ENCODE results near the gene MYOD1. TPM values are rescaled to one million over a fixed set of nuclear protein-coding genes. Genes with fewer than 3 reads are reported as not detected.

The MYOD1 gene
- total RNA-seq, 1 donor from 2014 or later: not detected

DNA sequence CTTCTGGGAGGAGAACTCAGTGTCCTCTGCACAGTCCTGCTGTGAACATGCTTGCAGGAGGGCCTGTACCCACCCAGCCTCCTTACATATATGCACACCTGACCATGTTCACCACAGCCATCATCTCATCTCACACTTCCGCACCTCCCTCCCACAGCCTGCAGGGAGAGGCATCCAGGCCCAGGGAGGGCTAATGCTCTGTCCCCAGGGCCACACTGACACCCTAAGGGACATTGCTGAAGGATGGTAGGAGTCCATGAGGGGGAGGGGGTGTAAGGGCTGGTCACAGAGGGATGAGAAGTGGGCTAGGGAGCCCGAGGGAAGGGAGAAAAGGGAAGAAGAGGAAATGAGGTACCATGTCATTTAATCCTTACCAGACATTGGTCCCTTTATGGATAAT lies 10.8 kb downstream of the MYOD1 start:
- ATAC-seq: no peak
- intact Hi-C loops (cut with micrococcal nuclease): loop anchor here (2.0 kb wide), 1 partner anchor 249 kb away; no protein-coding TSS in a partner anchor
- no peak for DNase-seq

DNA sequence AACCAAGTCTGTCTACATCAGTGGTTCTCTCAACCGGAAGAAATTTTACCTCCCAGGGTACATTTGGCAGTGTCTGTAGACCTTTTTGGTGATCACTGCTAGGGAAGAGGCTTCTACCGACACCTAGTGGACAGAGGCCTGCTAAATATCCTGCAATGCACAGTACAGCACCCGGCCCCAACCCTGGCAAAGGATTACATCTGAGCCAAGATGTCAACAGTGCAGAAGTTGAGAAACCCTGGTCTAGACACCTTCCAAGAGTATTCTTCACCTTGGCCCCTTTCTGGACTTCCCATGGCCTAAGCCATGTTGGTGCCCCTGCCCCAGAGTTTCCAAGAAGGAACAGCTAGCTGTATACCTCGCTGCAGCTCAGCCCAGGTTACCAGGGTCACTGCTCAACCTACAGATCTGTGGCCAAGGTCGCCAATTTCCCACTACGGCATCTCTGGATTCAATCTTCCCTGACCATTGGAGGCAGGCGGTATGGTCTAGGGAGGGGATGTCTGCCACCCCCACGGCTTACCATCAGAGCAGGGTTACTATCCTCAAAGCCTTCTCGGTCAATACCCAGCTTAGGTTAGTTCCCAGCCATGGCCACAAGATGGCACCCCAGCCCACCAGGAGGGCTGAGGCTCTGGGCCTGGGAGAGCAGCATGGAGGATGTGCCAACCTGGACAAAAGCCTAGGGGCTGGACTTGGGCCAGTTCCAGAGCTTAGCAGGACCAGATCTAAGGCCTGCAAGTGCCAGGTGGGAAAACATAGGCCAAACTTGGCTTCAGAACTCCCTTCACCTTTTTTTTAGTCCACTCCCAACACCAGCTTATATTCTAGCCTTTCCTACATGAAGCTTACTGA lies 11.5 kb downstream of the MYOD1 start:
- intact Hi-C loops (cut with micrococcal nuclease): loop anchor here (2.0 kb wide), 1 partner anchor 248 kb away; no protein-coding TSS in a partner anchor

DNA sequence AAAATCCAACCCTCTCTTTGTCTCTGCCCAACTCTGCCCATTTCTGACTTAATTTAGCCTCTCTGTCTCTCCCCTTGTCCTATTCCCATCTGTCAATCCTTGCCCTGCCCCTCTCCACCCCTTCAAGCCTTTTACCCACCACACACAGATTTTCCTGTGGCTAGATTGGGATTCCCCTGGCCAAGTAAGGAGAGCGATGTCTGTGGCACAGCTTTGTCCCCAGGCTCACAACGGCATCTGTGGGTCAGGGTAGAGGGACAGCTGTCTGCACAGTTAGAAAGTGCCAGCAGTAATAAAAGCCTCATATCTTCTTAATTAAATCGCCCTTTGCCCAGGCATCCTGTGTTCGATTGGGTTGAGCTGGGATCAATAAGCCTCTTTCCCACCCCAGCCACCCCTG lies 13.9 kb downstream of the MYOD1 start:
- ATAC-seq (no peak), DNase-seq (no peak)
- intact Hi-C loops (cut with micrococcal nuclease): no loop called here

More for the DNA sequence above, 11.5 kb downstream of the MYOD1 start:
- ATAC-seq (peak; percentile 87), DNase-seq (peak; percentile 89)

DNA sequence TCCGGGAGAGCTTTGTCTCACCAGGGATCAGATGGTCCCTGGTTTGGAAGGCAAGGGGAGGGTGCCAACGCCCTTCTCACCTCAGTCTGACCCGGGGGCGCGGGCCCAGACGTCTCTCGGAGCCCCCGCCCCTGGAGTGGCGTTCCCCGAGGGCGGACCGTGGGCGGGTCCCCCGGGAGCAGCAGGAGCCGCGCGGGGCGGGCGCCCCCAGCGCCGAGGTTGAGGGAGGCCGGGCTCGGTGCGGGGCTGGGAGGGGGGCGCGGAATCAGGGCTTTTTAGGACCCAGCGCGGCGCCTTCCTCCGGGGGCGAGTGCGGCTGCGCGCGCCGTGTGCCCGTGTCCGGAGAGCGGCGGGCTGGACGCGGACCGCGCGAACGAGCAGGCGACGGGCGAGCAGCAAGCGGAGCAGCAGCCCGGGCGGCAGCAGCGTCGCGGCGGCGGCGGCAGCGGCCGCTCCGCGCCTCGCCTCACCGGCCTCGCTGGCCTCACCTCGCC lies 15.1 kb downstream of the MYOD1 start, which contains the start of gene KCNC1:
TSS of gene KCNC1 (plus strand) at position 364 of the 494 bp plus-strand sequence. CDS start 1,222 bp downstream, outside the sequence.
- intact Hi-C loops (cut with micrococcal nuclease): no loop called here
- ATAC-seq (peak; percentile 54), DNase-seq (peak; percentile 52)

- intact Hi-C loops (cut with micrococcal nuclease): no loop called here
- ATAC-seq (peak; percentile 87), DNase-seq (peak; percentile 84)
Measured at GRCh38 chr11:17734986-17735817, 15.8 kb downstream of the MYOD1 start.

DNA sequence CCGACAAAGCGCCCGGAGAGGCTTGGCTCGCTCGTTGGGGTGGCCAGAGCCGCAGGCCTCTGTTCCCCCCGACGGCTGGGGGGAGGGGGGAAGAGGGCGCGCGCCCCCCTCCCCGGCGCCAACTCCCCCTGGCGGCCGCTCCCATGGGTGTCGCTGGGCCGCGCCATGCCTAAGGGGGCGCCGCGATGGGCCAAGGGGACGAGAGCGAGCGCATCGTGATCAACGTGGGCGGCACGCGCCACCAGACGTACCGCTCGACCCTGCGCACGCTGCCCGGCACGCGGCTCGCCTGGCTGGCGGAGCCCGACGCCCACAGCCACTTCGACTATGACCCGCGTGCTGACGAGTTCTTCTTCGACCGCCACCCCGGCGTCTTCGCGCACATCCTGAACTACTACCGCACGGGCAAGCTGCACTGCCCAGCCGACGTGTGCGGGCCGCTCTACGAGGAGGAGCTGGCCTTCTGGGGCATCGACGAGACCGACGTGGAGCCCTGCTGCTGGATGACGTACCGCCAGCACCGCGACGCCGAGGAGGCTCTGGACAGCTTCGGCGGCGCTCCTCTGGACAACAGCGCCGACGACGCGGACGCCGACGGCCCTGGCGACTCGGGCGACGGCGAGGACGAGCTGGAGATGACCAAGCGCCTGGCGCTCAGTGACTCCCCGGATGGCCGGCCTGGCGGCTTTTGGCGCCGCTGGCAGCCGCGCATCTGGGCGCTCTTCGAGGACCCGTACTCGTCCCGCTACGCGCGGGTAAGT lies 16.6 kb downstream of the MYOD1 start:
- intact Hi-C loops (cut with micrococcal nuclease): no loop called here
- ATAC-seq (no peak), DNase-seq (no peak)

DNA sequence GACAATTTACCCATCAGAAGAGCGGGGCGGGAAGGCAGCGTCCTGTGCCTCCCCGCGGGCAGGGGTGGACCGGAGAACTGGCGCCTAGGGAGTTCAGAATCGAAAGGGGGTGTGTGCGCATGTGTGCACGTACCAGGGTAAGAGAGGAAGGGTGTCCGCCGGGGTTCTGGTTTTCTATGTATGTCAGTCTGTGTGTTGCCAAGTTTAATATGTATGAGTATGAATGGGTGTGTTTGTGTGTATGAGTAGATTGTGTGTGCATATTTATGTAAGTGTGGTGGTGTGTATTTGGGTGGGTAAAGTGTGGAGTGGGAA lies 17.2 kb downstream of the MYOD1 start:
- no peak for DNase-seq
- intact Hi-C loops (cut with micrococcal nuclease): no loop called here
- no peak for ATAC-seq

- intact Hi-C loops (cut with micrococcal nuclease): no loop called here
- ATAC-seq: no peak
- no peak for DNase-seq
Measured at GRCh38 chr11:17736930-17737817, 17.8 kb downstream of the MYOD1 start.

GRCh38 chr11:17738151-17738973 lies 19.0 kb downstream of the MYOD1 start:
- no peak for ATAC-seq
- DNase-seq: no peak
- intact Hi-C loops (cut with micrococcal nuclease): no loop called here

- ATAC-seq (no peak), DNase-seq (no peak)
- intact Hi-C loops (cut with micrococcal nuclease): no loop called here
Measured at GRCh38 chr11:17739945-17740338, 20.6 kb downstream of the MYOD1 start.

DNA sequence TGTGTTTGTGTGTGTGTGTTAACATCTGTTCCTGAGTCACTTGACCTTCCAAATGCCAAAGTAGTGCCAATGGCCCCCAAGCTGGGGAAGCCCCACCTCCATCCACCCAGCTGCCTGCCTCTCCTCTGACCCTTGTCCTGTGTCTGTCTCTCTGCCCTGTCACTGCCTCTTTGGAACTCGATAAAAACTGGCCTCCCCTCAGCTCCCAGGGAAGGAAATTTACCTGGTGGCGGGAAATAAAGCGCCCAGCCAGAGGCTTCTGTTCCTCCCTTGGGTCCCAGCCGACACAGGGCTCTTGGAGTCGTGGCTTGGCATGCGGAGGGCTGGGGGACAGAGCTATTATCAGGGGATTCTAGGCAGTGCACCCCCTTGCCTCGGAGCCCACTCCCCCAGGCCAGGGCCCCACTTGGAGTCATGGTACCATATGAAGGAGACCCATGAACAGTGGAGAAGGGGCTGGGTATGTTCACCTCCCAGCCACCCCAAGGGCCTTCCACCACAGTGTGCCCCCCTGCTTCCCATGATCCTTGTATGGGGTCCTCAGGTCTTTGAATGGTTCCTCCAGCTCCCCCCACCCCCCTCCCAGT lies 21.4 kb downstream of the MYOD1 start:
- DNase-seq (no peak), ATAC-seq (no peak)
- intact Hi-C loops (cut with micrococcal nuclease): no loop called here

GRCh38 chr11:17741487-17741886 lies 22.1 kb downstream of the MYOD1 start:
- DNase-seq (no peak), ATAC-seq (no peak)
- intact Hi-C loops (cut with micrococcal nuclease): no loop called here

- DNase-seq (no peak), ATAC-seq (no peak)
- intact Hi-C loops (cut with micrococcal nuclease): no loop called here
Measured at GRCh38 chr11:17742019-17742418, 22.6 kb downstream of the MYOD1 start.

DNA sequence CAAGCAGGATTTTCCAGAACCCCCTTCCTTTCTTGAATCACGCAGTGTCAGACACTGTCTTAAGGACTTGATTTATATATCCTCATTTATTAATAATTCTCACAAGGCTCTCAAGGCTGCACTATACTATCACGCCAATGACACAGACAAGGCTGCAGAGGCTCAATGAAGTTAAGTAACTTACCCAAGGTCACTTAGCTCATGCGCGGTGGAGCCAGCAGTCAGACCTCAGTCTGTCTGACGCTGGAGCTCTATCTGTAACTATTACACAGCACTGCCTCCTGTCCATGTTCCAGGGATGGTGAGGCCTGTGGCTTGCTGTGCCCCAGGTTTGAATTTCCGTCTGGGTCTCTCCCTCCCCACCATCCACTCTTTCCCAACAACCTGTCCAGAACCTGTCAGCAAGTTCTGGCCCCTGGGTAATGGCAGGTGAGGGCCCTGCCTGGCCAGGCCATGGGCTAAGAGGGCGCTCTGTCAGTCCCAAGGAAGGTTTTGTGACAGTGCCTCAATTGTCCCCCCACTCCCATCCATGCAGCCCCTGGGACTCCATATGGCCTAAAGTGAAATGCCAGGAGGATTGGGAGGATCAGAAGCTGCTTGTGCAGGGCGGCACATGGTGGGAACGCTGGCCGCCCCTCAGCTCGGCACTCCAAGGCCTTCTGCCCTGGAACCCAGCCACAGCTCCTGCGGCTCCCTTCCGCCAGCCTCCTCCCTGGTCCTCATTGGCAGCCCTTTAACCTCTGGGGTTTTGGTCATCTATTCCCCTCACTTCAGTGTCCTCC lies 23.8 kb downstream of the MYOD1 start:
- DNase-seq (no peak), ATAC-seq (no peak)
- intact Hi-C loops (cut with micrococcal nuclease): no loop called here

GRCh38 chr11:17743808-17744119 lies 24.4 kb downstream of the MYOD1 start:
- intact Hi-C loops (cut with micrococcal nuclease): no loop called here
- DNase-seq (no peak), ATAC-seq (no peak)

DNA sequence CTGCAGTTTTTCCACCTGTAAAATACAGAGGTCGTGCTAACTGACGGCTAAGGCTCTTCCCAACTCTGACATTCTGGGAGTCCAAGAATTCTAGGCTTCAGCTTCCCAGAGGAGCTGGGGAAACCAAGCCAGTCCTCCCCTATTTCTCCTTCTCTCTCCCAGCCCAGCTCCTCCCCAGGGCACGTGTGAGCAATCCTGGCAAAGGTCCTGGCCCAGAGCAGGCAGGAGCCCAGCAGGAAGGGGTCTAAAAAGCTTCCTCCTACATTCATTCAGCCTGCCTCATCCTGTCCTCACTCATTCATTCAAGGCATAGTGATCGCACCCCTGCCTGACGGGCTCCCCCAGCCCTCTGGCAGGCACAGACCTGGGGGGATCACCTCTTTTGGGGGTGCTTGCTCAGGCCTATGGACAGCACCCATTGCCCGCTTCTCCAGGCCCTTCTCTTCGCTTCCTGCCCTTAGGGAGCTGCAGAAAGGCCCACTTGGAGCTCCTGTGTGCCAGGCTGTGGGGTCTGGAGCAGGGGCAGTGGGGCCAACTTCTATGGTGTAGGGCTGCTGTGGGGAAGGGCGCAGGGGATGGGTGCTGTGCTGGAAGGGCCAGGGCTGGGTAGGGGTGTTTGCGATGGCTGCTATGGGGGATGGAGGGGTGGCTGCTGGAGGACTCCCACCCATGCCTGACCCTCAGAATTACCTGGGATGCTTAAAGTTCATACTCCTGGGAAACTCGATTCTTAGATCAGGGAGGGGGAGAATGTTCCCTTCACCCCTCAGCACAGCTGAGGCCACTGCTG lies 25.0 kb downstream of the MYOD1 start:
- intact Hi-C loops (cut with micrococcal nuclease): no loop called here
- no peak for DNase-seq
- ATAC-seq: no peak
